HG02981 (cell line): ENCODE measurements around the gene RNF146.
A peak's percentile ranks its signal among the peaks of the same experiment; 100 is the strongest.
"Not testable (repeated sequence)": the region's sequence is repeated elsewhere in the genome, so short reads cannot be mapped to it uniquely, and the experiment has no call there.

Experiments used
- ATAC-seq: cut with Tn5 transposase; IDR thresholded peaks from one replicate; pipeline ENCODE4 v1.9.1; 2021; ENCODE audit warnings: mild to moderate bottlenecking, moderate library complexity; ENCODE audit not compliant: unreplicated experiment

Gene RNF146, protein sequence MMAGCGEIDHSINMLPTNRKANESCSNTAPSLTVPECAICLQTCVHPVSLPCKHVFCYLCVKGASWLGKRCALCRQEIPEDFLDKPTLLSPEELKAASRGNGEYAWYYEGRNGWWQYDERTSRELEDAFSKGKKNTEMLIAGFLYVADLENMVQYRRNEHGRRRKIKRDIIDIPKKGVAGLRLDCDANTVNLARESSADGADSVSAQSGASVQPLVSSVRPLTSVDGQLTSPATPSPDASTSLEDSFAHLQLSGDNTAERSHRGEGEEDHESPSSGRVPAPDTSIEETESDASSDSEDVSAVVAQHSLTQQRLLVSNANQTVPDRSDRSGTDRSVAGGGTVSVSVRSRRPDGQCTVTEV

DNA sequence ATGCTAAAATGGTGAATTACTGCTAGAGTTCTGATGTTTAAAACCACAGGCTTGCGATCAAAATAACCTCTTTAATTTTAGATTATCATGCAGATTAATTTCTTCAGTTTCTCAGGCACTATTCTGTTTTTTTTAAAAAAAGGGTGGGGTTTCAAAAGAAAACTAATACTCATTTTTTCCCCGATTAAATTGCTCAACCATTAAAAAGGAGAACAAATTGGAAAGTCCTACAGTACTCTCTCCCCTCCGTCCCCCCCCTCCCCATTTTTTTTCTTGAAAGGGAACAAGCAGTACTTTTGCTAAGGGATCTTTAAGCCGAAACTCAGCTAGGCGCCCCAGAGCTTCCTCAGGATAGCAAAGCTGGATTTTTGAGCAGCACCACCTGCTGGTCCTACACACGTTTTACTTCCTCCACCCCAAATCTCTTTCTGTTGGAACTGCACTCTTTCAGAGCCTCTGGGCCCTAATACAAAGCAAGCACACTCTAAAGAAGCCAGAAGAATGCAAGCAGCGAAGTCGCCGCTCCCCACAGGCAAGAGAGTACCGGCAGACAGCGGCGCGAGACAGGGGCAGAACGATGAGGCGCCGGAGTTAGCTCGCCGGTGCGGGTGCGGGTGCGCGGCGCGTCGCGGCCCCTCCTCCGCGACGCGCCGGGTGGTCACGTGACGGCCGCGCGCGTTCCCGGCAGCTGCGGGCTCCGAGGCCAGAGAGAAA lies at the start of gene RNF146:
Gene RNF146 (plus strand): TSS at position 687 of the 714 bp plus-strand sequence. CDS start 13,475 bp downstream, outside the sequence.
- ATAC-seq = peak; percentile 78

DNA sequence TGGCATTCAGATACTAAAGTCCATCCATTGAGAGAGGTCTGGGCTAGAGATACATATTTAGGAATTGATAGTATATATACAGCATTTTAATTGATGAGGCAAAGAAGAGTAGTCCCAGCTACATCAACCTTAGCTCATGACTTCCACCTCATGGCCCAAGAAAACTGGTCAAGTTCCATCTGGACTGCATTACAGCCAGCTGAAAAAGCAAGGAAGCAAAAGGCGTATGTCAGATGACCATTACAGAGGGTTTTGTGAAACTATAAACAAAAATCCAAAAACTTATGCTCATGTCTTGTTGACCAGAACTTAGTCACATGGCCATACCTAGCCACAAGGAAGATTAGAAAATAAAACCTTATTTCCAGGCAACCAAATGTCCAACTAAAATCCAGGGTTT lies 46.8 kb upstream of the RNF146 start:
- ATAC-seq = no peak

DNA sequence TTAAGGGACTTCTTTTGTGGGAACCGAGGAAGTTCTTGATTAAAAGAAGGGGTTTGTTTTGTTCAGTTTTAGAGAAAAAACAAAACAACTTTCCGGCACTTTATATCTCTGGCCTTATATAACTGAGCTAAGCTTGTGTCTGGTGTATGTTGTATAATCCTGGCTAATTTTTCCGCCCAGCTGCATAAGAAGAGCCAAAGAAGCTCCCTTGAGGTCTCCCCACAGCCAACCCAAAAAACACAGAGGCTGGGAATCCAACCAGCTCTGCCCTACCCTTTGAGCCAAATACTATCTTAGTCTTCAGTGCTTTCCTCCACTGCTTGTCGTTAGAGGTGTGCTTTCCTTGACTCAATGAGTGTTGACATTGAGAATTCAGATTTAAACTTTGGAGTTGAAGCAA lies 45.5 kb upstream of the RNF146 start:
- no peak for ATAC-seq

DNA sequence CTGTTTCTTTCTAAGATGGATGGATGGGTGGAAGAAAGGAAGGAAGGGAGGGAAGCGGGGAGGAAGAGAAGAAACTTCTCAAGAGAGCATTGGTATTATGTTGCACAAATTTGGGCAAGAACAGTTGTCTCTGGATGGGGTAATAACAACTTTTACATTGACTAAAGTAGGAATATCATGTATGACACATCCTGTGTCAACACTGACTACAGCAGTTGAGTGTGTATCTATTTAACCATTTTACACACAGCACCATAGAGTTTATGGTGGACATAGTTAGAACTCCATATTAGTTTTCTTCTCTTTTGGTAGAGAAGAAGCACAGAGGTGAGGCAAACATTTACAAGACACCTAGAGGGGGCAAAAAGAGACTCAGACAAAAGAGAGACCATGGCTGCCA lies 44.2 kb upstream of the RNF146 start:
- no peak for ATAC-seq

DNA sequence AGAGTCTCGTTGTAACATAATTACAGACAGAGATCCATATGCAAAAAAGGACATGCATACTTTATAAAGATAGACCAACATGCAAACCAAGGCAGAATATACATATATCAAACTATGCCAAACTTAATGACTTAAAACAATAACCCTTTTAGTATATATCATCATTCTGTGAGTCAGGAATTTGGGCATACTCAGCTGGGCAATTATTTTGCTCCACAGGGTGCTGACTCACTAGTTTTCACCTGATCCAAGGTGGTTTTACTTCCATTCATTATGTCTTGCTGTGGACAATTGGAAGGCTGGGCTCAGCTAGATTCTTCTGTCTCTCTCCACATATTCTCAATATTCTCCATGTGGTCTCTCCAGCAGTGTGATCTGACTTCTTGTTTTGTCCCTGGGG lies 41.2 kb upstream of the RNF146 start:
- no peak for ATAC-seq

DNA sequence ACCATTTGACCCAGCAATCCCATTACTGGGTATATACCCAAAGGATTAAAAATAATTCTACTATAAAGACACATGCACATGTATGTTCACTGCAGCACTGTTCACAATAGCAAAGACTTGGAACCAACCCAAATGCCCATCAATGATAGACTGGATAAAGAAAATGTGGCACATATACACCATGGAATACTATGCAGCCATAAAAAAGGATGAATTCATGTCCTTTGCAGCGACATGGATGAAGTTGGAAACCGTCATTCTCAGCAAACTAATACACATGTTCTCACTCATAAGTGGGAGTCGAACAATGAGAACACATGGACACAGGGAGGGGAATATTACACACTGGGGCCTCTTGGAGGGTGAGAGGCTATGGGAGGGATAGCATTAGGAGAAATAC lies 32.8 kb upstream of the RNF146 start:
- not testable (repeated sequence) for ATAC-seq

DNA sequence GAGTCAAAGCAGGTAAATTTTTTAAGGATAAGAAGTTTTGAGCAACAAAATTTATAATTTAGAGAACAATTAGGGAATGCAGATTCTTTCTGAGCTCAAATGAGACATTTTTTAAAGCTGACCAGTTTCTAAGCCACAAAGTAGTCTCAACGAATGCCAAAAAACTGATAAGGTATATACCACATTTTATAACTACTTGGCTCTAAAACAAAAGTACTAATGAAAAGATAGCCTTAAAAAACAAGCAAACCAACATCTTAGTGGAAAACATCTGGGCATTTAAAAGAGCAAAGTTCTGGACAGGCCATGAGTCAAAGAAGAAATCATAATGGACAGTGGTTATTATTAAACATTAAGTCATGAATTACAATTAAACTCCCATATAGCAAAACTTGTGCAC lies 23.2 kb upstream of the RNF146 start:
- no peak for ATAC-seq

DNA sequence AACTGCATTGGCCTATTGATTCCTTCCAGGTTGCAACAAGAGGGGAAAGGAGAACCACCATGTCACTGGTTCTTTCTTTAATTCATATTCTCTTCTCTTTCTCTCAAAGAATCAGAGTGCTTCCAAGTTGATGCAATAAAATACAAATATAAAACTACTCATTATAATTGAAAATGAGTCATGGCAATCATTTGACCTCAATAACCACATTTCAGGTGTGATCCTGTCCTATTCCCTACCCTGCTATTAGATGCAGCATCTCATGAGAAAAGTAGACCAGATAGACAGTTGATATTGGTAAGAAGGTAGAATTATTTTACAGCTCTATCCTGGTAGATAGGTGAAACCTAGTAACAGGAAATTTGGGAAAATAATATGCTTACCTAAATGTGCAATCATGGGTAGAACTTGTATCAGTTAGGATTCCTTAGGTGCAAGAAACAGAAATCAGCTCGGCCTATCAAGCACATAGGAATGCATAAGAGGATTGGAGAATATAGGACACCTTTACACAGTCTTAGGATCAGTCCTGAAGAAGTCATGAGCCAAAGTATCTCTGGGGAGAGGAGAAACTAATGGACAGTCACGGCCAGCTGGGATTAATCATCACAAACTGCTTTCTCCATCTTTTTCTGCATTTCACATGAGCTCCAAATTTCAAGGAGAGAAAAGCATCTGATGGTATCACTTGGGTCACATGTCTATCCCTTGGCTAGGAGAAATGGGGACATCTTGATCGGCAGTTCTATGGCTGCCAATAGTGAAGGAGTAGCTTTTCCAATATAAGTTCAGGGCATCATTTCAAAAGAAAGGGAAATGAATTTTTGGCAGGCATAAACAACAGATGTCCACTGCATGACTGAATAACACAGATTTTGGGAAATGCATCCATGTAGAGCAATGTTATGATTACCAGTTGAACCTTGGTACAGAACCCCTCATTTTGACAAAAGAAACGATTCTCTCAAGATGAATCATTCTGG lies 19.3 kb upstream of the RNF146 start:
- no peak for ATAC-seq

DNA sequence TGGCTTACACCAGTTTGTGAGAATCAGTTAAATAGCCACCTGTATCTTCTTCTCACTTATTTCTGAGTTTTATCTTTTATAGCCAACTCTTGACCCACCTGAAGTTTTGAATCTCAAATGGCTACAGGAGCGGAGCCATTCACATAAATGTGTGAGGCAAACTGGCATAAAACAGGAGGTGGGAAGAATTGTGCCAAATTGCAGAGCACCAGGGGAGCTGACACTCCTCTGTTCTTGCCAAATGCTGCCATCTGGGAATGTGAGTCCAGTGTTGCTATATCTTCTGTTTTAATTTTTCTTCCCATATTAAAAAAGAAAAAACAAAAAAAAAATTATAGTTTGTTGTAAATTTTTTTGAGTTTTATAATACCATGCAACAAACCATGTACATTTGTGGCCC lies 17.0 kb upstream of the RNF146 start:
- ATAC-seq = no peak

DNA sequence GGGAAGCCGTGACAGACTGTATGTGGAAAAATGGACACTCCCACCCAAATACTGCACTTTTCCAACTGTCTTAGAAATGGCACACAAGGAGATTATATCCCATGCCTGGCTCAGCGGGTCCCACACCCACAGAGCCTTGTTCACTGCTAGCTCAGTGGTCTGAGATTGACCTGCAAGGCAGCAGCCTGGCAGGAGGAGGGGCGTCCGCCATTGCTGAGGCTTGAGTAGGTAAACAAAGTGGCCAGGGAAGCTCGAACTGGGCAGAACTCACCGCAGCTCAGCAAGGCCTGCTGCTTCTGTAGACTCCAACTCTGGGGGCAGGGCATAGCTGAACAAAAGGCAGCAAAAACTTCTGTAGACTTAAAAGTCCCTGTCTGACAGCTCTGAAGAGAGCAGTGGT lies 11.4 kb upstream of the RNF146 start:
- ATAC-seq = no peak

DNA sequence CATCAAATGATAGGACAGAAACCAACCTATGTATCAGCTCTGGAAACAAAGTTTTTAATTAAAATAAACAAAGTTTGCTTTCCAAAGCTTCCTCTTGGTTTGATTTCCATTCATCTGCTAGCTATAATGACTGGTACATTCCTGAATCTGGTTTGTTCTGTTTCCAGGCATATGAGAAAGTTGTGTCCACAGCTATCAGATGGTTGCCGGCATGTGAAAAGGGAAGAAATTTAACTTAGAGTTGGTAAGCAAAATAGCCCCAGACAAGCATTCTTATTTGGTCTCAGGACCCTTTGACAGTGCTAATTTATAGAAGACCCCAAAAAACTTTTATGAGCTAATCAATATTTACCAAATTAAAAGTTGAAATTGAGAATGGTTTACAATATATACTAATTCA lies 3.8 kb upstream of the RNF146 start:
- ATAC-seq = no peak

DNA sequence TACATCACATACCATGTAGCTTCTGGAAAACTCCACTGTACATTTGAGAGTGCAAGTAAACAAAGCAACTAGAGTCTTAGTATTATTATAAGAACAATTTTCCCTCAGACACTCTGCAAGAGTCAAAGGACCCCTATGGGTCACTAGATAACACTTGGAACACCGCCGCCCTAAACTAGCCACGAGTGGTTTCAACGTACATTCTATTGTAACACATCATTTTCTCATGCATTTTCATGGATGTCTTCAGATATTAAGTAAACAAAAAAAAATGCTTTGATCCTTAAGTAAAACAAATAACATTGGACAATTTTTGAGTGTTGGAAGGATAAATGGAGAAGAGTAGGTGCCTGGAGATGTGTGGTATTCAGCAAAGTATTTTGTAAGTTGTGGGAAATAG lies 3.2 kb upstream of the RNF146 start:
- ATAC-seq = no peak

DNA sequence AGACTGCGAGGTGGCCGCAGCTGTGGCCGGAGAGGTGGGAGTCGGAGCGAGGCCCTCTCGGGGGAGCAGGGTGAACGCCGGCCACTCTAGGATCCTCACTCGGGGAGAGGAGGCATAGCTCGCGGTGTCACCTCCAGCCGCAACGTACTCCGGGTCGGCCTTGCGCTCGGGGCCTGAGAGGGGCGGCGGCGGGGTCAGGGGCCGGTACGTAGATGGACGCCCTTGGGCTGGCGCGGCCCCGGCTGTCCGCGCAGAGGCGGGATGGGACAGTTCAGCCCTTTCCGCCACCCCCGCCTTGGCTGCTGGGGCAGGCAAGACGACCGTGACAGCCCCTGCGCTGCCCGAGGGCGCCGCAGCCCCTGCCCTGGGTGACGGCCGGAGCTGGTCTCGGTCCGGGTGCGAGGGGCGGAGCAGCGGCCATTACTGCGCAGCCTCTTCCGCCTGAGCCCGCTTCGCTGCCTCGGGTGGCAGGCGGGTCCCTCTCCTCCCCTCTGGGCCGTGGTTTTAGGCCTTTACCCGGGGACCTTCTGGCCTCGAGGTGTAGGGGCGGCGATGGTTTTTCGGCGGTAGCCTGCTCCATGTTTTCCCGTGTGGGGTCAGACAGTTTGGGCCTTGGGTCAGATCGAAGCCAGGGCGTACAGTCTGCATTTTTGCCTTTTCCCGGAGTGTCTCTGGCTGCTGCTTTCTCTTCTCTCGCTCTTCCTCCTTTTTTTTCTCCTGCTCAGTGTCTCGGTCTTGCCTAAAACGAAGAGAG lies 405 bp downstream of the RNF146 start:
- ATAC-seq = peak; percentile 61

DNA sequence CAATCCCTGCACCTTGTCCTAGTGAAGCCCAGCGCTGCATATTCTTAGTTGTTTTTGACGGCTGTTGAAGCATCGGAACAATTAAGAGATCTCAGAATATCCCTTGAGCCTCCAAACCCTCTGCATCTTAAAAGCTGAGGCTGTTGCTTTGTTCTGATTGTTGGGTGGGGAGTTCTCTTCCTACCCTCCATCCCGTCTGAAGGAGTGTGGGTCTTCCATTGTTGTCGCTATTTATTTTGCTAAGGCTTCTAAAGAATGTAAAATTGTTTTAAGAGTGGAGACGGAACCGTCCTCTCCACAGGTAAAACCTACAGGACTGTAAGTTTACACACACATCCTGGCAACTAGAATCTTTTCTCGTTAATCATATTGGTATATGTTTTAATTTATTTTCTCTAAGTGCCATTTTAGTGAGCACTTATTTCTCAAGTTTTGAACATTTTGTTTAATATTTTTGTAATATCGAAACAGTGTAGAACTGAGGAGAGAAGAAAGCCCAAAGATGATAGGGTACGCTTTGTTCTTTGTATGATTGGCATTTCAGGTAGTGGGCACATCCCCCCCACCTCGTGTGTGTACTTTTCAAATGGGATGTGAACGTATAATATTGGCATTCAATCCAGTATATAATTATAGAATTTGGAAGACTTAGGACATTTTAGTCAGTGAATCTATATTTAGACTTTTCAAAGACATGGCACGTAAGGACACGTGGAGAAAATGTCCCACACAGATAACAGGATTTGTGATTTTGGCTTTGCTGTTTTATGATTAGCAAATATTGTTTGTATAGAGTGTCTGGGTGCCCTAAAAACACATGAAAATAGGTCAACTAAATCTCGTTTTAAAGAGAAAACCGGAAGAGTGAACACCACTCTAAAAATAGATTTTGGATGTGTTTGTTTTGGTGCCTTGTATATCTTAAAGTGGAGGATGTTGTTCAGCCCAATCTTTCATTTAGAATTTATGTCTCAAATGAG lies 1.3 kb downstream of the RNF146 start:
- peak; percentile 1 for ATAC-seq

DNA sequence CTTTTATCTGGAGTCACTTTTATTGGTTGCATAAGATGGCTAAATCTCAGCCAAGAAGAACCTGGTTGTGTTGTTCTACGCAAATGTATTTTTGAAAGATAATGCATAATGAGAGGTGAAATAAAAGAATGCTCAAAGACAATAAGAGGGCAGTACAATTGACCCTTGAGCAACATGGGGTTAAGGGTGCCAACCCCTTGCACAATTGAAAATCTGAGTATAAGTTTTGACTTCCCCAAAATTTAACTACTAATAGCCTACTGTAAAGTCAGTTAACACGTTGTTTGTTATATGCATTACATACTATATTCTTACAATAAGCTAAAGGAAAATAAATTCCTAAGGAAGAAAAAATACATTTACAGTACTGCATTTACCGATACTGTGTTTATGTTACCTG lies 5.9 kb downstream of the RNF146 start:
- ATAC-seq = no peak

DNA sequence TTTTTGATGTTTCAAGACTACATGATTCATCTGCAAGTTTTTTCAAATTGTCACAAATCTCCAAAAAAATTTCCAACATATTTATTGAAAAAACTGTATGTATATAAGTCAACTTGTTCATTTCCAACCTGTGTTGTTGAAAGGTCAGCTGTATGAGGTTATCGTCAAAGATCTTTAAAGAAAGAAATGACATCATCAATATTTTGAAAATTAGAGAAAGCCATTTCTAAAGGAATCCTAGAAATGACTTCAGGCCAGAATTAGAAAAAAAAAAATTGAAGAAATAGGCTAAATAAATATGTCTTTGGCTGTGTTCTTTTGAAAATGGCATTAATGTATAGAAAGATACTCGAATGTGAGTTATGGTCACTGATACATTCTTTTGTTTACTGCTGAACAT lies 6.8 kb downstream of the RNF146 start:
- no peak for ATAC-seq

DNA sequence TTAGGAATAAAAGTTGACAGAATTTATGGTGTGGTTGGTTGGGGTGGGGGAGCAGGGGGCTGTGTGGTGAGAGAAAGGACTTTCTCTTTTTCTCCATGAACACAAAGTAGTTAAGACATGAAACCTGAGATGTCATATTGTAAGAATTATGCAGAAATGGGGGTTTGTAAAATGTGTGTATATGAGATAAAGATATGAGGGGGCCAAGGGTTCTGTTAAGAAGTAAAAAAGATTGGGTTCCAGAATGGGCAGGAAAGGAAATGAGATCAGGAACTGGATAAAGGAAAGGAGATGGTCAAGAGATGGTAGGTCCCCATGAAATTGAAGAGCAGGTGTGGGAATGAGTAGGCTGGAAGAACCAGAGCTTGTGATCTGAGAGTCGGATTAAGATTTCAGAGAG lies 9.7 kb downstream of the RNF146 start:
- ATAC-seq = no peak

DNA sequence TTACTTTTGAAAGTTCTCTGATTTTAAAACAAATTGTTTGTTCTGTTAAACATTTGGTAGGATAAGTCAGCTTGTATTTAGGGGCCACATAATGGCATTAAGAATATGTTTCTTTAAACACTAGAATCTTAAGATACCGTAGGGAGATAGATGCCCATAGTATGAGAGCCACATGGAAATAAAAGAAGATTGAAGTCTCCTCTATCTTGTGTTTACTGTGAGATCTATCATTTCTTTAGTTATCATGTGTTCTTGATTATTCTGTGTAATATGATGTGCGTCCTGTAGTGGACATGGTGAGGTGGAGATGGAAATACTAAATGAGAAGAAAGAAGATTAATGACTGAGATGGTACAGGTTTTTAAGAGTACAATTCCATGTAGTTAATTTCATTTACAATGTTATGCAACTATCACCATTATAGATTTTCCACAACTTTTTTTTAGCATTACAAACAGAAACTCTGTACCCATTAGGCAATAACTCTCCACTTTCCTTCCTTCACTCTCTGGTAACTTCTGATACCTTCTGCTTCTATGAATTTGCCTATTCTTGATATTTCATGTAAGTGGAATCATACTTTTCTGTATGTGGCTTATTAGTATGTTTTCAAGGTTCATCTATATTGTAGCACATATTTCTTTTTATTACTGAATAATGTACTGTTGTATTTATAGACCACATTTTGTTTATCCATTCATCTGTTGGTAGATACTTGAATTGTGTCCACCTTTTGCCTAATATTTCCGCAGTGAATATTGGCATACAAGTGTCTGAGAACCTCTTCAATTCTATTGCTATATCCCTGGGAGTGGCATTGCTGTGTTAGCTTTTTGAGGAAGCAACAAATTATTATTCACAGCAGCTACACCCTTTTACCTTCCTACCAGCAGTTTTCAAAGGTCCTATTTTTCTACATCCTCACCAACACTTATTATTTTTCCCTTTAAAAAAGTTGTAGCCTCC lies 11.5 kb downstream of the RNF146 start:
- ATAC-seq = no peak
